PC-9 (cell line): Measurements from ENCODE around the gene CYSRT1. TPM values are rescaled to one million over a fixed set of nuclear protein-coding genes. Genes with fewer than 3 reads are reported as not detected.
"Not testable (repeated sequence)": the region's sequence is repeated elsewhere in the genome, so short reads cannot be mapped to it uniquely, and the experiment has no call there.

Source experiments
- BruUV-seq: library from RNA; stranded (reverse); fragments of 400-500 nt; replicated peaks from 2 replicates; lab custom pipeline; 2021; lab: Mats Ljungman, UMichigan
- CTCF ChIA-PET: fragments of 300-600 bp; sonication (Branson Sonifier 250); formaldehyde crosslinking; loops from one replicate; lab custom pipeline; 2022; ENCODE audit warnings: antibody characterized with exemption; lab: Charles Lee
- POLR2A ChIA-PET: fragments of 300-600 bp; sonication (Branson Sonifier 250); formaldehyde crosslinking; loops from one replicate; lab custom pipeline; 2022; ENCODE audit warnings: antibody characterized with exemption; ENCODE audit not compliant: unreplicated experiment; lab: Charles Lee
- DNase-seq, 2 experiments: peaks; one replicate each; pipeline versions ENCODE4 v3.0.0 to v3.0.0-alpha.2; 2015 to 2022; ENCODE audit warnings: mixed read lengths in 1 of 2
- H2AFZ ChIP-seq: fragments of 200-600 bp; sonication (generic); 2 replicates; pipeline ENCODE4 v1.8.1; 2017; ENCODE audit warnings: antibody characterized with exemption
- H3F3A ChIP-seq: fragments of 200-600 bp; sonication (generic); 2 replicates; pipeline ENCODE4 v1.8.1; 2017; ENCODE audit warnings: antibody characterized with exemption, mild to moderate bottlenecking, low read depth; ENCODE audit not compliant: insufficient read depth
- H3K27ac ChIP-seq: fragments of 200-600 bp; sonication (generic); 2 replicates; pipeline ENCODE4 v1.6.1; 2016; ENCODE audit warnings: mixed run types
- H3K27me3 ChIP-seq: fragments of 200-600 bp; sonication (generic); 2 replicates; pipeline ENCODE4 v1.6.1; 2016; ENCODE audit warnings: low read depth, mixed run types; ENCODE audit not compliant: insufficient read depth
- H3K36me3 ChIP-seq: fragments of 200-600 bp; sonication (generic); 2 replicates; pipeline ENCODE4 v1.6.1; 2016; ENCODE audit warnings: low read depth, mixed run types
- H3K4me1 ChIP-seq: fragments of 200-600 bp; sonication (generic); replicated peaks from 2 replicates; pipeline ENCODE4 v1.6.1; 2016; ENCODE audit warnings: mixed run types; ENCODE audit not compliant: insufficient read depth
- H3K4me2 ChIP-seq: fragments of 200-600 bp; sonication (generic); 2 replicates; pipeline ENCODE4 v1.6.1; 2017; ENCODE audit warnings: mixed run types
- H3K4me3 ChIP-seq: fragments of 200-600 bp; sonication (generic); 2 replicates; pipeline ENCODE4 v1.6.1; 2016; ENCODE audit warnings: mixed run types
- H3K79me2 ChIP-seq: fragments of 200-600 bp; sonication (generic); 2 replicates; pipeline ENCODE4 v1.6.1; 2017; ENCODE audit warnings: low read depth, mixed run types
- H3K9me2 ChIP-seq: fragments of 200-600 bp; sonication (generic); 2 replicates; pipeline ENCODE4 v1.8.1; 2017; ENCODE audit warnings: mild to moderate bottlenecking; ENCODE audit not compliant: insufficient read depth
- H3K9me3 ChIP-seq: fragments of 200-600 bp; sonication (generic); 2 replicates; pipeline ENCODE4 v1.8.1; 2016; ENCODE audit warnings: low read depth; ENCODE audit not compliant: insufficient read depth
- H4K20me1 ChIP-seq: fragments of 200-600 bp; sonication (generic); 2 replicates; pipeline ENCODE4 v1.8.1; 2017; ENCODE audit not compliant: insufficient read depth
- EZH2 ChIP-seq: fragments of 200-600 bp; sonication (generic); IDR thresholded peaks from 2 replicates; pipeline ENCODE4 v1.8.0; 2017; ENCODE audit warnings: antibody characterized with exemption, low read depth
- intact Hi-C: fragments of 100-400 bp; cut with micrococcal nuclease; formaldehyde crosslinking; loops from one replicate; pipeline ENCODE4 v1.10.0; 2022; ENCODE audit not compliant: unreplicated experiment
- total RNA-seq: library from RNA; stranded (reverse); gene quantifications from 2 replicates; pipeline ENCODE4 v1.2.3, GENCODE V29; 2021
- TF ChIP-seq, protein P1 (sequence below): fragments of 200-600 bp; sonication (generic); conservative IDR thresholded peaks from 2 replicates; pipeline ENCODE4 v1.6.1; 2017; ENCODE audit warnings: mixed run types, antibody characterized with exemption, mild to moderate bottlenecking, moderate library complexity

Gene CYSRT1
- total RNA-seq, 1 experiment from 2014 or later: 15.2 TPM

DNA sequence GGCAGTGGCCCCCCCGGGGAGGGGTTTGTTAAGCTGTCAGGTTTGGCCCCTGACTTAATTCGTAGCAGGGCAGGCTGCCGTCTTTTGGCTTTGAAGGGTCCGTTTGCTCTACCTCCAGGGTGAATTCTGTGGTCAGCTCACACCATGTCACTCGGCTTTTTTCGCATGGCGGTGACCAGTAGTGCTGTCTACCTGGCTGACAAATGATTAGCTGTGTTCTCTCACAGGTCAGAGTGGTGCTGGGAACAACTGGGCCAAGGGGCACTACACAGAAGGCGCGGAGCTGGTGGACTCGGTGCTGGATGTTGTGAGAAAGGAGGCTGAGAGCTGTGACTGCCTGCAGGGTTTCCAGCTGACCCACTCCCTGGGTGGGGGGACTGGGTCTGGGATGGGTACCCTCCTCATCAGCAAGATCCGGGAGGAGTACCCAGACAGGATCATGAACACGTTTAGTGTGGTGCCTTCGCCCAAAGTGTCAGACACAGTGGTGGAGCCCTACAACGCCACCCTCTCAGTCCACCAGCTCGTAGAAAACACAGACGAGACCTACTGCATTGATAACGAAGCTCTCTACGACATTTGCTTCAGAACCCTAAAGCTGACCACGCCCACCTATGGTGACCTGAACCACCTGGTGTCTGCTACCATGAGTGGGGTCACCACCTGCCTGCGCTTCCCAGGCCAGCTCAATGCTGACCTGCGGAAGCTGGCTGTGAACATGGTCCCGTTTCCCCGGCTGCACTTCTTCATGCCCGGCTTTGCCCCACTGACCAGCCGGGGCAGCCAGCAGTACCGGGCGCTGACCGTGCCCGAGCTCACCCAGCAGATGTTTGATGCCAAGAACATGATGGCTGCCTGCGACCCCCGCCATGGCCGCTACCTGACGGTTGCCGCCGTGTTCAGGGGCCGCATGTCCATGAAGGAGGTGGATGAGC is 17.6 kb downstream of the CYSRT1 start:
- no peaks in the 10 kb centered on the region for H3K9me3 ChIP-seq
- H3F3A ChIP-seq: peaks cover 40% of the 10 kb centered on the region
- intact Hi-C loops: loop anchor here (1.0 to 5.0 kb wide), 3 partner anchors 20 to 450 kb away; partner anchors contain the start of genes RNF208 and TMEM141
- H3K36me3 ChIP-seq: peaks cover 21% of the 10 kb centered on the region; the same call in 1 of the 2 replicates
- H3K4me1 ChIP-seq: peaks cover 34% of the 10 kb centered on the region
- BruUV-seq: TSS peak; percentile 56
- POLR2A ChIA-PET: interaction anchor here (0.6 to 1.0 kb wide), 2 partner anchors 12 to 34 kb away, joined by 4 to 7 read pairs; partner anchors contain the start of gene TOR4A
- no peaks in the 10 kb centered on the region for H3K9me2 ChIP-seq
- peaks cover 48% of the 10 kb centered on the region for H3K79me2 ChIP-seq
- peak overlapping the region; percentile 99 for H3K4me2 ChIP-seq
- peak overlapping the region; percentile 46 for H3K27ac ChIP-seq
- no peaks in the 10 kb centered on the region for H3K27me3 ChIP-seq
- no peak for TF ChIP-seq EZH2
- TF ChIP-seq, protein P1, sequence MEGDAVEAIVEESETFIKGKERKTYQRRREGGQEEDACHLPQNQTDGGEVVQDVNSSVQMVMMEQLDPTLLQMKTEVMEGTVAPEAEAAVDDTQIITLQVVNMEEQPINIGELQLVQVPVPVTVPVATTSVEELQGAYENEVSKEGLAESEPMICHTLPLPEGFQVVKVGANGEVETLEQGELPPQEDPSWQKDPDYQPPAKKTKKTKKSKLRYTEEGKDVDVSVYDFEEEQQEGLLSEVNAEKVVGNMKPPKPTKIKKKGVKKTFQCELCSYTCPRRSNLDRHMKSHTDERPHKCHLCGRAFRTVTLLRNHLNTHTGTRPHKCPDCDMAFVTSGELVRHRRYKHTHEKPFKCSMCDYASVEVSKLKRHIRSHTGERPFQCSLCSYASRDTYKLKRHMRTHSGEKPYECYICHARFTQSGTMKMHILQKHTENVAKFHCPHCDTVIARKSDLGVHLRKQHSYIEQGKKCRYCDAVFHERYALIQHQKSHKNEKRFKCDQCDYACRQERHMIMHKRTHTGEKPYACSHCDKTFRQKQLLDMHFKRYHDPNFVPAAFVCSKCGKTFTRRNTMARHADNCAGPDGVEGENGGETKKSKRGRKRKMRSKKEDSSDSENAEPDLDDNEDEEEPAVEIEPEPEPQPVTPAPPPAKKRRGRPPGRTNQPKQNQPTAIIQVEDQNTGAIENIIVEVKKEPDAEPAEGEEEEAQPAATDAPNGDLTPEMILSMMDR: no peak
- peaks cover 29% of the 10 kb centered on the region for H4K20me1 ChIP-seq
- no peak overlapping the region for H2AFZ ChIP-seq
- peak overlapping the region; percentile 97 for H3K4me3 ChIP-seq
- DNase-seq: no peak
- CTCF ChIA-PET: interaction anchor here (0.6 kb wide), 1 partner anchor 113 kb away, joined by 4 read pairs; no protein-coding TSS in a partner anchor

DNA sequence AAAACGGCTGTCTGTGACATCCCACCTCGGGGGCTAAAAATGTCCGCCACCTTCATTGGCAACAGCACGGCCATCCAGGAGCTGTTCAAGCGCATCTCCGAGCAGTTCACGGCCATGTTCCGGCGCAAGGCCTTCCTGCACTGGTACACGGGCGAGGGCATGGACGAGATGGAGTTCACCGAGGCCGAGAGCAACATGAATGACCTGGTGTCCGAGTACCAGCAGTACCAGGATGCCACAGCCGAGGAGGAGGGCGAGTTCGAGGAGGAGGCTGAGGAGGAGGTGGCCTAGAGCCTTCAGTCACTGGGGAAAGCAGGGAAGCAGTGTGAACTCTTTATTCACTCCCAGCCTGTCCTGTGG is 18.3 kb downstream of the CYSRT1 start:
- H3K27me3 ChIP-seq, BruUV-seq, CTCF ChIA-PET, H2AFZ ChIP-seq, DNase-seq, H3K9me3 ChIP-seq, H3K27ac ChIP-seq, H3K4me3 ChIP-seq, H3K9me2 ChIP-seq: not testable (repeated sequence)
- Histone ChIP-seq H3F3A (peaks cover 40% of the 10 kb centered on the region), H3K4me1 (peaks cover 31% of the 10 kb centered on the region), H4K20me1 (peaks cover 29% of the 10 kb centered on the region), H3K4me2 (peak overlapping the region; percentile 99; the same call in 1 of the 2 replicates), H3K36me3 (peaks cover 21% of the 10 kb centered on the region; the same call in 1 of the 2 replicates), H3K79me2 (peaks cover 44% of the 10 kb centered on the region)
- POLR2A ChIA-PET: interaction anchor here (0.6 kb wide), 1 partner anchor 10 kb away, joined by 3 read pairs; no protein-coding TSS in a partner anchor
- intact Hi-C loops: loop anchor here (1.0 to 5.0 kb wide), 3 partner anchors 21 to 451 kb away; partner anchors contain the start of genes RNF208 and TMEM141

DNA sequence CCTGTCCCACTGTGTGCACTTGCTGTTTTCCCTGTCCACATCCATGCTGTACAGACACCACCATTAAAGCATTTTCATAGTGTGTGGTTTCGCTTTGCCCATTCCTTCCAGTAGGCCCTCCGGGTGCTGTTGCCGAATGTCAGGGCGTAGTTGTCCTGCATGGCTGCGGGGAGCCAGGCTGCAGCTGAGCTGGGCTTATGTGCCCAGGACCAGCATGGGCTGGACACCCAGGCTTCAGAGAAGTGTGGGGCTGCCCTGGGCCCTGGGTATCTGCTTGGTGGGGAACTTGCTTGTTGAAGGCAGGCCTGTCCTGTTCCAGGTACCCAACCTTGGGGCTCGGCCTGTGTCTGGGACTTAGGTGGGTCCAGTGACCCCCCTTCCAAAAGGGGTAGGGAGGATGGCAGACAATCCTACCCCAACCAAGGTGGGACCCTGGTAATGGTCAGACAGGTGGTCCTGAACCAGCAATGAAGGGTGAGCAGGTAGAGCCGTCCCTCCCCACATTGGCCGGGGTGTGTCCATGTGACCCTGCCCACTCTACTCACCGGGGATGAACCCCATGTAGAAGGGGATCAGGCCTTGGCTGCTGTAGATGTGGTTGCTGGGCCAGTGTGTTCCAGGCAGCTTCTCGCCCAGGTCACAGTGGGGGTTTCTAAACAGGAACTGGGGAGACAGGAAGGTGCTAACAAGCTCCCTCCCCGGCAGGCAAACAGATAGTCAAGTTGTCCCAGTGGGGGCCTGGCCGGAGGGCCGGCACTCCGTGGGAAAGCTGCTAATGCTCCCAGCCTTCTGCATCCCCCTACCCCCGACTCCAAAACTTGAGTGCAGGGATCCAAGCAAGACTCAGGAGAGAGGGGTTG is 18.9 kb downstream of the CYSRT1 start:
- H3K4me3 ChIP-seq: no peak overlapping the region
- peaks cover 40% of the 10 kb centered on the region for H3F3A ChIP-seq
- H3K79me2 ChIP-seq: peaks cover 38% of the 10 kb centered on the region
- POLR2A ChIA-PET: interaction anchor here (0.5 to 1.1 kb wide), 3 partner anchors 10 to 113 kb away, joined by 3 to 5 read pairs (median 3); no protein-coding TSS in a partner anchor
- peaks cover 21% of the 10 kb centered on the region; the same call in 1 of the 2 replicates for H3K36me3 ChIP-seq
- no peaks in the 10 kb centered on the region for H3K9me3 ChIP-seq
- no TSS peak for BruUV-seq
- CTCF ChIA-PET: no interaction called here
- no peak overlapping the region for H3K27ac ChIP-seq
- intact Hi-C loops: loop anchor here (1.0 to 5.0 kb wide), 3 partner anchors 22 to 452 kb away; partner anchors contain the start of genes RNF208 and TMEM141
- peaks cover 29% of the 10 kb centered on the region for H4K20me1 ChIP-seq
- TF ChIP-seq, protein P1: no peak
- TF ChIP-seq EZH2: no peak
- peak overlapping the region; percentile 99; the same call in 1 of the 2 replicates for H3K4me2 ChIP-seq
- H3K4me1 ChIP-seq: peaks cover 25% of the 10 kb centered on the region
- H3K27me3 ChIP-seq: no peaks in the 10 kb centered on the region
- no peaks in the 10 kb centered on the region for H3K9me2 ChIP-seq
- H2AFZ ChIP-seq: no peak overlapping the region
- no peak for DNase-seq
